GM12878 (cell line): Measurements from ENCODE around the gene SEC11C. TPM values are rescaled to one million over a fixed set of nuclear protein-coding genes. Genes with fewer than 3 reads are reported as not detected.

Experiments
- ATAC-seq: fragments of 200-7000 bp; cut with Tn5 transposase; 3 replicates; pipeline ENCODE4 v1.9.1; 2020; ENCODE audit warnings: mild to moderate bottlenecking, moderate library complexity
- BruUV-seq: library from RNA; stranded (reverse); fragments of 400-500 nt; replicated peaks from 2 replicates; lab custom pipeline; 2021; lab: Mats Ljungman, UMichigan
- CTCF ChIA-PET: fragments of 300-600 bp; sonication (Branson Sonifier 250); formaldehyde crosslinking; extraction: SDS; loops from one replicate; lab custom pipeline; 2021; ENCODE audit warnings: inconsistent platforms; lab: Yijun Ruan, JAX
- POLR2A ChIA-PET: fragments of 350-600 bp; formaldehyde crosslinking; extraction: SDS; loops from one replicate; lab custom pipeline; 2021; ENCODE audit warnings: inconsistent platforms; lab: Charles Lee
- RAD21 ChIA-PET: fragments of 300-600 bp; sonication (Branson Sonifier 250); formaldehyde crosslinking; loops from one replicate; lab custom pipeline; 2023; ENCODE audit warnings: antibody characterized with exemption; ENCODE audit not compliant: unreplicated experiment; lab: Charles Lee
- SMC1A ChIA-PET: fragments of 300-600 bp; sonication (Branson Sonifier 250); formaldehyde crosslinking; loops from one replicate; lab custom pipeline; 2023; ENCODE audit not compliant: unreplicated experiment, uncharacterized antibody; lab: Charles Lee
- DNase-seq: peaks from one replicate; pipeline ENCODE4 v3.0.0-alpha.2; 2011; ENCODE audit warnings: low read depth, low spot score
- FAIRE-seq: peaks from 3 replicates; lab custom pipeline; 2011; peaks lifted over from hg19 to GRCh38; lab: Jason Lieb, UNC
- H2AFZ ChIP-seq: 2 replicates; pipeline ENCODE4 v1.6.0; 2011; ENCODE audit warnings: low read depth, low read length, control low read depth; ENCODE audit not compliant: control insufficient read depth
- H3K27ac ChIP-seq: 2 replicates; pipeline ENCODE4 v1.5.1; 2011; ENCODE audit warnings: control low read depth; ENCODE audit not compliant: control insufficient read depth, insufficient read depth
- H3K27me3 ChIP-seq, 2 experiments: replicated peaks in 1 of 2; 2 replicates each; pipeline versions ENCODE4 v1.6.0 to v1.6.1; 2011; ENCODE audit warnings: low read length in 1 of 2; ENCODE audit not compliant: control insufficient read depth in 2 of 2, insufficient read depth in 2 of 2
- H3K36me3 ChIP-seq, 2 experiments: 2 replicates each; pipeline ENCODE4 v1.5.1; 2011; ENCODE audit warnings: low read length in 1 of 2; ENCODE audit not compliant: control insufficient read depth in 2 of 2, insufficient read depth in 2 of 2
- H3K4me1 ChIP-seq: 2 replicates; pipeline ENCODE4 v1.6.1; 2011; ENCODE audit warnings: mild to moderate bottlenecking, low read length, moderate library complexity, mixed read lengths; ENCODE audit not compliant: control insufficient read depth, insufficient read depth
- H3K4me2 ChIP-seq: 2 replicates; pipeline ENCODE4 v1.6.0; 2011; ENCODE audit warnings: control low read depth; ENCODE audit not compliant: control insufficient read depth, insufficient read depth
- H3K4me3 ChIP-seq: fragments of 200-600 bp; sonication (generic); 2 replicates; pipeline ENCODE4 v1.5.1; 2016
- H3K79me2 ChIP-seq: 2 replicates; pipeline ENCODE4 v1.6.0; 2011; ENCODE audit warnings: low read length; ENCODE audit not compliant: control insufficient read depth, insufficient read depth
- H3K9ac ChIP-seq: 2 replicates; pipeline ENCODE4 v1.8.0; 2011; ENCODE audit warnings: low read length, control low read depth, mixed read lengths; ENCODE audit not compliant: control insufficient read depth, insufficient read depth
- H3K9me3 ChIP-seq: replicated peaks from 3 replicates; pipeline ENCODE4 v1.5.1; 2011; ENCODE audit warnings: mild to moderate bottlenecking, low read length; ENCODE audit not compliant: control insufficient read depth, insufficient read depth
- H4K20me1 ChIP-seq: 2 replicates; pipeline ENCODE4 v1.6.0; 2011; ENCODE audit not compliant: control insufficient read depth, insufficient read depth
- ASH2L ChIP-seq: fragments of 300-600, 200-600 bp; sonication (generic); IDR thresholded peaks from 2 replicates; pipeline ENCODE4 v1.6.1; 2017; ENCODE audit warnings: low read depth, mild to moderate bottlenecking, borderline replicate concordance
- BHLHE40 ChIP-seq, 2 experiments: fragments of 450-650 bp in 1 of 2; IDR thresholded peaks; 2 replicates each; pipeline ENCODE4 v1.6.1; 2011 to 2017; ENCODE audit warnings: low read depth in 2 of 2, borderline replicate concordance in 1 of 2, improper control_type of control experiment in 1 of 2, low read length in 1 of 2, mild to moderate bottlenecking in 1 of 2
- EGR1 ChIP-seq, 2 experiments: IDR thresholded peaks; 1 replicate in 1 of 2; 2 replicates in 1 of 2; pipeline ENCODE4 v1.6.1; 2011 to 2012; ENCODE audit warnings: low read depth in 2 of 2, low read length in 2 of 2, borderline replicate concordance in 1 of 2, mild to moderate bottlenecking in 1 of 2, moderate library complexity in 1 of 2
- IKZF1 ChIP-seq: fragments of 450-650 bp; conservative IDR thresholded peaks from 2 replicates; pipeline ENCODE4 v1.6.1; 2017; ENCODE audit warnings: antibody characterized with exemption, mild to moderate bottlenecking
- KLF5 ChIP-seq: fragments of 450-650 bp; IDR thresholded peaks from 2 replicates; pipeline ENCODE4 v1.6.1; 2014; ENCODE audit warnings: mild to moderate bottlenecking; ENCODE audit not compliant: partially characterized antibody
- MTA2 ChIP-seq: fragments of 450-650 bp; IDR thresholded peaks from 2 replicates; pipeline ENCODE4 v1.6.1; 2016; ENCODE audit warnings: low read depth, mild to moderate bottlenecking, moderate library complexity
- MYC ChIP-seq: IDR thresholded peaks from 2 replicates; pipeline ENCODE4 v1.6.1; 2011; ENCODE audit warnings: mild to moderate bottlenecking, low read length, moderate library complexity, inconsistent platforms; ENCODE audit not compliant: insufficient read depth, insufficient replicate concordance, insufficient read length, severe bottlenecking
- NFYB ChIP-seq: IDR thresholded peaks from 2 replicates; pipeline ENCODE4 v1.6.1; 2011; ENCODE audit warnings: low read depth, mild to moderate bottlenecking, low read length, improper control_type of control experiment, moderate library complexity; ENCODE audit not compliant: insufficient read depth
- NR2F1 ChIP-seq: fragments of 450-650 bp; conservative IDR thresholded peaks from 2 replicates; pipeline ENCODE4 v1.6.1; 2017; ENCODE audit warnings: mild to moderate bottlenecking
- SP1 ChIP-seq: IDR thresholded peaks from one replicate; pipeline ENCODE4 v1.6.1; 2011; ENCODE audit warnings: low read depth, low read length
- STAT1 ChIP-seq: fragments of 450-650 bp; conservative IDR thresholded peaks from 2 replicates; pipeline ENCODE4 v1.6.1; 2014; ENCODE audit warnings: antibody characterized with exemption, mild to moderate bottlenecking
- SUPT20H ChIP-seq: IDR thresholded peaks from 2 replicates; pipeline ENCODE4 v1.6.1; 2011; ENCODE audit warnings: low read depth, mild to moderate bottlenecking, low read length, moderate library complexity, borderline replicate concordance; ENCODE audit not compliant: control insufficient read depth
- ZNF274 ChIP-seq: IDR thresholded peaks from one replicate; pipeline ENCODE4 v1.8.0; 2011; ENCODE audit not compliant: insufficient read length, insufficient read depth
- whole genome bisulfite sequencing: methylation state at CpG from one replicate; pipeline ENCODE4 v1.1.6; 2016; ENCODE audit warnings: low lambda C conversion rate; ENCODE audit not compliant: insufficient replicate concordance, insufficient coverage; ENCODE audit errors: missing lambda C conversion rate; 5-methylcytosine and 5-hydroxymethylcytosine counted together
- in situ Hi-C: fragments of 300-500 bp; cut with MboI; formaldehyde crosslinking; loops from 9 replicates; pipeline ENCODE4 v1.14.3; 2018; ENCODE audit warnings: mixed read lengths
- intact Hi-C: fragments of 100-400 bp; cut with micrococcal nuclease; formaldehyde crosslinking; loops from one replicate; pipeline ENCODE4 v1.14.2; 2022; ENCODE audit not compliant: unreplicated experiment
- polyA plus RNA-seq, 11 experiments: library from polyadenylated mRNA; depleted of rRNA in 4 of 11; unstranded in 6 of 11; stranded (reverse) in 5 of 11; fragments of >200 nt; fragmentation: Nextera tagmentation in 4 of 11; fragmentation: Illumina TruSeq in 1 of 11; extraction: Ambion mirVana in 4 of 11; extraction: Trizol in 1 of 11; gene quantifications; 1 replicate in 1 of 11; 2 replicates in 10 of 11; pipeline versions ENCODE4 v1.2.1 to v1.2.3, GENCODE V29; 2011 to 2016; ENCODE audit warnings: inconsistent platforms in 2 of 11, missing spikeins in 2 of 11, low read depth in 1 of 11
- total RNA-seq, 4 experiments: library from RNA; depleted of rRNA in 3 of 4; stranded (reverse); fragments of >200 nt in 3 of 4; fragmentation: Illumina TruSeq in 1 of 4; extraction: Trizol in 1 of 4; gene quantifications; 2 replicates each; pipeline versions ENCODE4 v1.2.1 to v1.2.3, GENCODE V29; 2013 to 2021
- TF ChIP-seq, protein P1 (sequence below): fragments of 450-650 bp; IDR thresholded peaks from 2 replicates; pipeline ENCODE4 v1.6.1; 2018; ENCODE audit warnings: borderline replicate concordance, mild to moderate bottlenecking; ENCODE audit not compliant: partially characterized antibody
- TF ChIP-seq, protein P2 (sequence below): fragments of 450-650 bp; IDR thresholded peaks from 2 replicates; pipeline ENCODE4 v1.6.1; 2017; ENCODE audit warnings: mild to moderate bottlenecking

The SEC11C gene
- total and polyA plus RNA-seq, 10 of the 15 experiments (the other 5 are each of a cell fraction or from before 2014, with no cell fraction given): 124 to 649 (median 211) TPM

DNA sequence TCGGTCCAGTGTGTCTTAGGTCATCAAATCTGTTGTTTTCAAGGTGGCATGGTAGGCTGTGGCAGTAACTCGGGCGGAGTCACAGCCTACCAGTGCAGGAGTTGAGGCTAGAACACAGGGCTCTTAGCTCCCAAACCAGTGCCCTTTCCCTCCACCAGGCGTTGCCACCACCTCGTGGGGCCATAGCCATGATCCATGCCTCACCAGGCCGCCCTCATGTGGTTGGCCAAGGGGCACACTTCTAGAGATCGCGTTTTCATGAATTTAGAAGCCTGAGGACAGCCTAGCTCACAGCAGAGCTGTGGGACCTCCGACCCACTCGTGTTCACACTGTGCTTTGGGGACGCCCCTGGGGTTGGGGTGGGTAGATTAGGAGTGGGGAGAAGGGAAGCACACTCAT is 10.6 kb downstream of the SEC11C start:
- SMC1A ChIA-PET: no interaction called here
- intact Hi-C loops (no loop called here), in situ Hi-C loops (no loop called here)
- no TSS peak for BruUV-seq
- 87% methylated on average over 10 of the region's 11 CpGs for WGBS
- no peaks in the 10 kb centered on the region for H3K27me3 ChIP-seq
- no peak overlapping the region for H3K4me2 ChIP-seq
- no peak overlapping the region for H3K27ac ChIP-seq
- H3K4me1 ChIP-seq: peaks cover 11% of the 10 kb centered on the region
- TF ChIP-seq MYC: no peak
- TF ChIP-seq BHLHE40 (IDR thresholded peaks at IDR 0.05; ENCODE audit: borderline replicate concordance in 1 of 2, low read depth in 2 of 2, low read length in 1 of 2): no peak
- no peak for TF ChIP-seq NFYB
- no peak for TF ChIP-seq ASH2L
- no peak for TF ChIP-seq SP1
- TF ChIP-seq NR2F1: no peak
- no peak for TF ChIP-seq ZNF274
- TF ChIP-seq, protein P1, sequence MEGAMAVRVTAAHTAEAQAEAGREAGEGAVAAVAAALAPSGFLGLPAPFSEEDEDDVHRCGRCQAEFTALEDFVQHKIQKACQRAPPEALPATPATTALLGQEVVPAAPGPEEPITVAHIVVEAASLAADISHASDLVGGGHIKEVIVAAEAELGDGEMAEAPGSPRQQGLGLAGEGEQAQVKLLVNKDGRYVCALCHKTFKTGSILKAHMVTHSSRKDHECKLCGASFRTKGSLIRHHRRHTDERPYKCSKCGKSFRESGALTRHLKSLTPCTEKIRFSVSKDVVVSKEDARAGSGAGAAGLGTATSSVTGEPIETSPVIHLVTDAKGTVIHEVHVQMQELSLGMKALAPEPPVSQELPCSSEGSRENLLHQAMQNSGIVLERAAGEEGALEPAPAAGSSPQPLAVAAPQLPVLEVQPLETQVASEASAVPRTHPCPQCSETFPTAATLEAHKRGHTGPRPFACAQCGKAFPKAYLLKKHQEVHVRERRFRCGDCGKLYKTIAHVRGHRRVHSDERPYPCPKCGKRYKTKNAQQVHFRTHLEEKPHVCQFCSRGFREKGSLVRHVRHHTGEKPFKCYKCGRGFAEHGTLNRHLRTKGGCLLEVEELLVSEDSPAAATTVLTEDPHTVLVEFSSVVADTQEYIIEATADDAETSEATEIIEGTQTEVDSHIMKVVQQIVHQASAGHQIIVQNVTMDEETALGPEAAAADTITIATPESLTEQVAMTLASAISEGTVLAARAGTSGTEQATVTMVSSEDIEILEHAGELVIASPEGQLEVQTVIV: no peak
- TF ChIP-seq EGR1 (IDR thresholded peaks at IDR 0.05; ENCODE audit: borderline replicate concordance in 1 of 2, low read depth in 2 of 2, low read length in 2 of 2): no peak
- TF ChIP-seq, protein P2, sequence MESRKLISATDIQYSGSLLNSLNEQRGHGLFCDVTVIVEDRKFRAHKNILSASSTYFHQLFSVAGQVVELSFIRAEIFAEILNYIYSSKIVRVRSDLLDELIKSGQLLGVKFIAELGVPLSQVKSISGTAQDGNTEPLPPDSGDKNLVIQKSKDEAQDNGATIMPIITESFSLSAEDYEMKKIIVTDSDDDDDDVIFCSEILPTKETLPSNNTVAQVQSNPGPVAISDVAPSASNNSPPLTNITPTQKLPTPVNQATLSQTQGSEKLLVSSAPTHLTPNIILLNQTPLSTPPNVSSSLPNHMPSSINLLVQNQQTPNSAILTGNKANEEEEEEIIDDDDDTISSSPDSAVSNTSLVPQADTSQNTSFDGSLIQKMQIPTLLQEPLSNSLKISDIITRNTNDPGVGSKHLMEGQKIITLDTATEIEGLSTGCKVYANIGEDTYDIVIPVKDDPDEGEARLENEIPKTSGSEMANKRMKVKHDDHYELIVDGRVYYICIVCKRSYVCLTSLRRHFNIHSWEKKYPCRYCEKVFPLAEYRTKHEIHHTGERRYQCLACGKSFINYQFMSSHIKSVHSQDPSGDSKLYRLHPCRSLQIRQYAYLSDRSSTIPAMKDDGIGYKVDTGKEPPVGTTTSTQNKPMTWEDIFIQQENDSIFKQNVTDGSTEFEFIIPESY: no peak
- TF ChIP-seq IKZF1: no peak
- no peak for TF ChIP-seq SUPT20H
- no peak for TF ChIP-seq STAT1
- TF ChIP-seq KLF5: no peak
- TF ChIP-seq MTA2: no peak
- FAIRE-seq: no peak
- RAD21 ChIA-PET: interaction anchor here (1.4 kb wide), 1 partner anchor 10 kb away, joined by 7 read pairs; the partner anchor contains the start of gene SEC11C
- POLR2A ChIA-PET: no interaction called here
- H3K36me3 ChIP-seq: peaks cover 8 to 36% of the 10 kb centered on the region in 2 experiments
- H4K20me1 ChIP-seq: no peaks in the 10 kb centered on the region
- no peak overlapping the region for H3K4me3 ChIP-seq
- CTCF ChIA-PET: interaction anchor here (1.5 kb wide), 1 partner anchor 66 kb away, joined by 4 read pairs; no protein-coding TSS in a partner anchor
- no peak for ATAC-seq
- peaks cover 32% of the 10 kb centered on the region for H3K79me2 ChIP-seq
- no peak overlapping the region for H2AFZ ChIP-seq
- no peaks in the 10 kb centered on the region for H3K9me3 ChIP-seq
- DNase-seq: no peak
- H3K9ac ChIP-seq: no peak overlapping the region
